Measurements from ENCODE around the gene TICAM1.
A peak's percentile ranks its signal among the peaks of the same experiment; 100 is the strongest.

Gene TICAM1

DNA sequence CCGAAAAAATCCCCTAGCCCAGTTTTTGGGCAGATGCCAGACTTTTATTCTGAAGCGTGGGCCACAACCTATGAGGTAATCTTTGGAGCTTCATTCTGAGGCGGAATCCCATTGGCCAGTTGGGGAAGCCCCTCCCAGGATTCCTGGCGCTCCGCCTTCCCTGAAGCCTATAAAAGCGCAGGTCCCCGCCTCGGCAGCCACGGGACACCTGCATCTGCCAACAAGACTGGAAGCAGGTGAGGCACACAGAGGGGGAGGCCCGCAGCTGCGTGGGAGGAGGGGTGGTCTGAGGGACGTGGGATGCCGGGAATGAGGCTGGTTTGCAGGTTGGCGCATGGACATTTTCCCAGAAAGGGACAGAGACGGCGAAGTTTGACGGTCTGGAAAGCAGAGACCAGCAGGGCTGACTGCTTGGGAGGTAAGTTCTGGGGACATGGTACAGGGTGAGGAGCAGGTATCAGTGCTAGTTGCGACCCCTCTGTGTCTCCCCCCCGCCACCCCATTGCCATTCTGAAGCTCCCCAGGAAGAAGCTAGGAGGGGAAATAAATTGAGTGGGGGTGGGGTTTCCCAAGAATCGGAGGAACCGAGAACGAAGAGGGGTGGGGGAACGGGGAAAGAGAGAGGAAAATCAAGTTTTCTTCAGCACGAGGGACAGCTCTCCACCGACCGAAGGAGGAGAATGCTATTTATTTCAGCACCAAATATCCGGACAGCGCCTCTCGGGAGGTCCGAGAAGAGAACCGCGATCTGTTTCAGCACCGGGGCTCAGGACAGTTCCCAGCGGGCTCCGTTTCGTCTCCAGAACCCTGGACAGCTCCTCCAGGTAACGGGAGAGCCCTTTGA is 62.4 kb downstream of the TICAM1 start:
- peak; percentile 84 for DNase-seq
